ENCODE measurements around the gene CPXM1.
A peak's percentile ranks its signal among the peaks of the same experiment; 100 is the strongest.

CPXM1 gene

DNA sequence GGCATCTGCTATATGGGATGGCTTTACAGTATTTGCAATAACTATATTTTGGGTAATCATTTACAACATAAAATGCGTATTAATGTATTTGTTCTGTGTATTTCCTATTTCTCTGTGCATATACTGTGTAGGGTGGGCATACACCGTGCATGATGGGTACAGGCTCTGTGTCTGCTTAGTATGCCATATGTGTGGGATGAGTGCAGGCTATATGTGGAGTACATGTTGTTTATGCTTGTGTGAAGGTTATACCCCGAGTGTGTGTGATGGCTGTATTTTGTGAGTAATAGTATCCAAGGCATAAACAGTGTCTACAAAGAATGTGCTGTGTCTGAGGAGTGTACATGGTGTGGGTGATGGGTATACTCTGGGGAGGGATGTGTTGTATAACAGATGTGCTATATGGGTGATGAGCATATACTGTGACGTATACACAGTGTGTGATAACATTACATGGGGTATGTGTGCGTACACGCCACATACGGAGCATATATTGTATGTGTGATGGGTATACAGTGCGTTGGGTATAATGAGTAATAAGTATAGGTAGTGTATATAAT, 52.7 kb downstream of the CPXM1 start:
- DNase-seq: peak; percentile 38

DNA sequence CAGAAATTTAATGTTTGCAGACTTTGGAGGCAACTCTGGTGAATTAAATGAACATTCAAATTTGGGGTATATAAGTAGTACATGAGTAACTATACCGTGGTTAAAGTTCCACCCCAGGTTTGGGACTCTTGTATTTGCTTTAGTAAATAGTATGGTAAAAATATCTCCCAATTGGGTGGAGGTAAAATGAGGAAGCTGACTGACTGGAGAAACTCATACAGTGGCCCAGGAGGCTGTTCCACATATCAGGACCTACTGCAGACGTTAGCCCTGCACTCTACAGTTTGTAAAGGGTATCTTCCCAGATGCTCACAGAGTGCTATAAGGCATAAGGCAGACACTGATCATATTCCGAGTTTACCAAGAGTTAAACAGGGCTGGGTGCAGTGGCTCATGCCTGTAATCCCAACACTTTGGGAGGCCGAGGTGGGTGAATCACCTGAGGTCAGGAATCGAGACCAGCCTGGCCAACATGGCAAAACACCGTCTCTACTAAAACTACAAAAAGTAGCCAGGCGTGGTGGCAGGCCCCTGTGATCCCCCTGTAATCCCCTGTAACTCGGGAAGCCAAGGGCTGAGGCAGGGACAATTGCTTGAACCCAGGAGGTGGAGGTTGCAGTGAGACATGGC, 53.7 kb downstream of the CPXM1 start:
- DNase-seq: peak; percentile 41

DNA sequence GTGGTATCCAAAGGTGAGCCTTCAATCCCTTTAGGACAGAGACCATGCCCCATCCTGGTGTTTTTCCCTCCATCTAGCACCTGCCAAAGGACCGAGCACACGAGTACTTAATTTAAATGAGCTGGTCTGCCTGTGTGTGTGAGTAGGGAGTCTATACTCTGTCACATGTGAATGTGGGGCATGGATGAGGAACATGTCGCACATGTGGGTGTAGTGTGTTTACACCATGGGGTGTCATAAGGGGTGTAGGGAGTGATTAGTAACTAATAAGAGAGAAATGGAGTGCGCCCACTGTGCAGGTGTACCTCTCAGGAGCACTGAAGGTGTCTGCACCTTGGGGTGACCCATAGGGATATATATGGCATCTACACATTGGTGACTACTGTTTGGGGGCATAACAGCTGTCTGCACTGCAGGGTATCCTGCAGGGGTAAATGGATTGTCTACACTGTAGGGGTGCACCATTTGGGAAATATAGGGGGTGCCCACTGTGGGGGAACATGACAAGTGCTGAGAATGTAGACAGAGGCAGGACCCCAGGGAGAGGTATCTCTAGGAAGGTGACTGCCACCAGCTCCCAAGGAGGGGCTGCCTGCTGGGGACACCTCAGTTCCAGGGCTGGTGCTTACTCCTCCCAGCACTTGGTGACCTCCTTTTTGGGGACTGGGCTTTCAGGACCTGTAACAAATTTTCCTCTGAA, 54.3 kb downstream of the CPXM1 start:
- DNase-seq: peak; percentile 58

DNA sequence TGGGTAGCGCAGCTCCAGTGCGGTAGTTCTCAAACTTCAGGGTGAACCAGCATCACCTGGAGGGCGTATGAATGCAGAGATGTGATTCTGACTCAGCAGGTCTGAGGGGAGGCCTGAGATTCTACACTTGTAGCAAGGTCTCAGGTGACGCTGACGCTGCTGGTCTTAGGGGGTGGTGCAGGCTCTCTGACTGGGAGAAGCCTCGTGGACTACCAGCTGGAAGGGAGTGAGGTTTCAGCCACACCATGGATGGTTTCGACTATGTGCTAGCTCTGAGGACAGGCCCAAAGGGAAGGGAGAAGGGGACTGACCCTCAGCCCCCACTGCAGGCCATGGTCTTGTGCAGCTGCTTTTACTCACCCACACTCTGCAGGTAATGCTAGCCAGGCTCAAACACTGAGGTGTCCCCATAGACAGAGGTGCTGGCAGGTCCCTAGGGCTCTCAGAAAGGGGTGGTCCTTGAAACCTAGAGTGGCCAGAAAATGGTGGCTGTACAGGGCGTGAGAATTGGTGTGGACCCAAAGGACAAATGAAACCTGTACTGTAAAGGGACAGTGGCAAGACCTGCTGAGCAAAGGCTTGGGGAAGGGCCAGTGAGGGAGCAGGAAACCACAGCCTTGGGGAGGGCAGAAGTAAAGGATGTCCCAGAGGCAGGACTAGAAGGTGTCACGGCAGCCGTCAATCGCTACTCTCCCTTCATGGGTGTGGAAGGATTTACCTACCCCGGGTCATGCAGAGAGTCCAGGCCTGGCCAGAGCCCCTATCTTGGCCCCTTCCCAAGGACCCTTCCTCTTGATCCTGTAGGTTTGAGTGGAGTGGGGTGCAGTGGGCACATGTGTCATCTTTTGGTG, 55.1 kb downstream of the CPXM1 start:
- peak; percentile 50 for DNase-seq

All from activated effector memory CD4-positive, alpha-beta T cell treated with anti-CD3 and anti-CD28 coated beads, Interleukin-2, amount 50 U/mL, for 16 hours (primary cell).